NCI-H1694 treated with DMSO at 0.1 percent for 48 hours (cell line): ENCODE data around the gene MLC1.

ENCODE experiments used
- DNase-seq: peaks from one replicate; lab custom pipeline; 2025; lab: John Stamatoyannopoulos, UW

The MLC1 gene

DNA sequence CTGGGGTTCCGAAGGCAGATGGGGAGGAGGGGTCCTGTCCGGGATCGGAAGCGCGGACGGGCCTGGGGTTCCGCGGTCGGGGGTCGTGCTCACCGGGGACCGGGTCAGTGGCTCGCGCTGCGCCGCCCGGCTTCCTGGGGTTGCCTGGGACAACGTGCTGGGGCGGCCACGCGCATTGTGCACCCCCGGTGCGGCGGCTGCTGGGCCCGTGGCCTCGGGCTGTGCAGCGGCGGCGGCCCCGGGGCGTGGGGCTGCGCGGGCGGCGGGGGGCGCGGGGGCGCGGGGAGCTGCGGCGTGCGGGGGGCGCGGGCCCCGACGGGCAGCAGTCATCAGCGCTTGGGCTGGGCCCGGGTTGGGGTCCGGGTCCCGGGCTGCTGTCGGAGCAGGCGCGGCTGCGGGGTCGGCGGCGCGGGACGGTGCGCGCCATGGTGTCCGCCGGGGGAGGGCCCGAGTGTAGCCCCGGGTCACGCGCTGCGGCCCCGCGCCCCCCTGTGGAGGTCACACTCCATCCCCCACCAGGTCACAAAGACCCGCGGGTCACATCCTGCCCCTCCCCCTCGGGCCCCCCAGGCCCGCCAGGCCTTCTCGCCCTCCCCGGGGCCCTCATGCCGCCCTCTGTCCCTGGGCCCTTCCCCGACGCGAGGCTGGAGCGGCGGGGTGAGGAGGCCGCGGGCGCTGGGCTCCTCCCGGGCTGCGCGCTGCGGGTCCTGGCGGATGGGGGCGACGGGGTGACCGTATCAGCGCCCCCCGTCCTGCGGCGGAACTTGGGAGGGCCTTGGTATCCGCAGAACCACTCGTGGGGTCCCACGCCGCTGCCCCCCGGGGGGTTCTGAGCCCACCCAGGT, 26.9 kb downstream of the MLC1 start, which contains the start of gene TTLL8:
Gene TTLL8, minus strand, starts transcription at position 238 of the 845 bp plus-strand sequence.
- no peak for DNase-seq

DNA sequence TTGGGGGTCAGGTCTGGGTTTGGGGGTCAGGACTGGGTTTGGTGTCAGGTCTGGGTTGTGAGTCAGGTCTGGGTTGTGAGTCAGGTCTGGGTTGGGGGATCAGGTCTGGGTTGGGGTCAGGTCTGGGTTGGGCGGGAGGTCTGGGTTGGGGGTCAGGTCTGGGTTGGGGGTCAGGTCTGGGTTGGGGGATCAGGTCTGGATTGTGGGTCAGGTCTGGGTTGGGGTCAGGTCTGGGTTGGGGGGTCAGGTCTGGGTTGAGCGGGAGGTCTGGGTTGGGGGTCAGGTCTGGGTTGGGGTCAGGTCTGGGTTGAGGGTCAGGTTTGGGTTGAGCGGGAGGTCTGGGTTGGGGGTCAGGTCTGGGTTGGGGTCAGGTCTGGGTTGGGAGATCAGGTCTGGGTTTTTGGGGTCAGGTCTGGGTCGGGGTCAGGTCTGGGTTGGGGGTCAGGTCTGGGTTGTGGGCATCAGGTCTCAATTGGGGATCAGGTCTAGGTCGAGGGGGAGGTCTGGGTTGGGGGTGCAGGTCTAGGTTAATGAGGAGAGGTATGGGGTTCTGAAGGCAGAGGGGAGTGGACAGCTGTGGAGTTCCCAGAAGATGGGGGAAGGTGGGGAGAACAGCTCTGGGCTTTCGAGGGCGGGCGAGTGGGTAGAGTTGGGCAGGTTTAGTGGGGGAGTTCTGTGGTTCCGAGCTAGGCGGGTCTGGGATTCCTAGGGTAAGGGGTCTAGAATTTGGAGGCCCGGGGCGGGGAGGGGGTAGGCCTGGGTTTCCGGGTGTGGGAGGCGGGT, 27.8 kb downstream of the MLC1 start:
- no peak for DNase-seq

DNA sequence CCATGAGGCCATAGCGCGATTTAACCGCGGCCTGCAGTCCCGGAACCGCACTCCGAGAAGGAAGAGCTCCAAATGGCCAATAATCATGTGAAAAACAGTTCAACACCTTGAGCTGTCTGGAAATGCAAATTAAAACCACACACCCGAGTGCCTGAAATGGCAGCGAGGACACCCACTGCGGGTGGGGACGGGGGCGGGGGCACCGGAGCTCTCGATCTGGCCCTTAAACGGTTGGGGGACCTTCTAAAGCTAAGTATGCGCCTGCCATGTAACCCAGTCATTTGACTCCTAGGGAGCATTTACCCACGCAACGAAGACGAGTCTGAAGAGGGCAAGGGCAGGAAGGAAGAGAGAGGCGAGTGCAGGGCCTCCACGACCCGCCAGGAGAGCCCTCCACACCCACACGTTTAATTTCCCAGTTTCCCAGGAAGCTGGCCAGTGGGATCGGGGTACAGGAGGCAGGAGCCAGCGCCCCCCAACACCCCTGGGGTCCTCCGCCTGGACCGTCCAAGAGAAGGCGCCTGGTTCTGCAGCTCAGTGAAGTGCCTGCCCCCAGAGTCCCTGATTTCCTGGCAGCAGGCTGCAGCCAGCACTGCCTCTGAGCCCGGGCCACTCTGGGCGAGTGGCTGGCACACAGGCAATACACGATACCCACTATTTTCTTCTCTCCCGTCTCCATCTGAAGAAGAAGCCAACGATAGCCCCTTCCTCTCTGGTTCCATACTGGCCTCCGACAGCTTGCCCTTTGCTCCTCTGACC, 28.8 kb downstream of the MLC1 start:
- no peak for DNase-seq

DNA sequence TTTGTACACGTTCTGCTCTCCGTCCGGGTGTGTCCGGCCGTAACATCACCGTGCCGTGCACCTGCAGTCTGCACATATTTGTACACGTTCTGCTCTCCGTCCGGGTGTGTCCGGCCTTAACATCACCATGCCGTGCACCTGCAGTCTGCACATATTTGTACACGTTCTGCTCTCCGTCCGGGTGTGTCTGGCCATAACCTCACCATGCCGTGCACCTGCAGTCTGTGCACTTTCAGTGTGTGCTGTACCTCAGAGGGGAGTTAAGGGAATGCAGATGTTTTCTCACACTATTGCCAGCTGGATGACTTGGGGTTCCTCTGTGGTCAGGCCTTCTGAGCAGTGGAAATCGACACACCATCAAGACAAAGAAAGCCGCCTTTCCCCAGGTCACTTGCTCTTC, 31.4 kb downstream of the MLC1 start:
- no peak for DNase-seq

DNA sequence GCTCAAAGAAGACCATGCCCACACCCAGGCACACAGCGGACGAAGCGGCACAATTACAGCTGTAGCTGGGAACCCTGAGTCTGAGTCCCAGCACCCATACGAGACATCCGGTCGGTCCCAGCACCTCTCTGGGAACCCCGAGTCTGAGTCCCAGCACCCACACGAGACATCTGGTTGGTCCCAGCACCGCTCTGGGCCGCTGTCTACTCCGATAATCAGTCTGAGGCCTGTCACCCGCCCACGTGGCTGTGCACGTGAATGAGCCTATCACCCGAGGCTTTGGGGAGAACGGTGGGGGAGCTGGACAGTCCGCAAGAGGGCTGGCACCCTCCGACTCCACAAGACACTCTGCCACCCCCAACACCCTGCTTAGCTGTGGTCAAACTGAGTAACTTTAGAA, 33.3 kb downstream of the MLC1 start:
- no peak for DNase-seq

DNA sequence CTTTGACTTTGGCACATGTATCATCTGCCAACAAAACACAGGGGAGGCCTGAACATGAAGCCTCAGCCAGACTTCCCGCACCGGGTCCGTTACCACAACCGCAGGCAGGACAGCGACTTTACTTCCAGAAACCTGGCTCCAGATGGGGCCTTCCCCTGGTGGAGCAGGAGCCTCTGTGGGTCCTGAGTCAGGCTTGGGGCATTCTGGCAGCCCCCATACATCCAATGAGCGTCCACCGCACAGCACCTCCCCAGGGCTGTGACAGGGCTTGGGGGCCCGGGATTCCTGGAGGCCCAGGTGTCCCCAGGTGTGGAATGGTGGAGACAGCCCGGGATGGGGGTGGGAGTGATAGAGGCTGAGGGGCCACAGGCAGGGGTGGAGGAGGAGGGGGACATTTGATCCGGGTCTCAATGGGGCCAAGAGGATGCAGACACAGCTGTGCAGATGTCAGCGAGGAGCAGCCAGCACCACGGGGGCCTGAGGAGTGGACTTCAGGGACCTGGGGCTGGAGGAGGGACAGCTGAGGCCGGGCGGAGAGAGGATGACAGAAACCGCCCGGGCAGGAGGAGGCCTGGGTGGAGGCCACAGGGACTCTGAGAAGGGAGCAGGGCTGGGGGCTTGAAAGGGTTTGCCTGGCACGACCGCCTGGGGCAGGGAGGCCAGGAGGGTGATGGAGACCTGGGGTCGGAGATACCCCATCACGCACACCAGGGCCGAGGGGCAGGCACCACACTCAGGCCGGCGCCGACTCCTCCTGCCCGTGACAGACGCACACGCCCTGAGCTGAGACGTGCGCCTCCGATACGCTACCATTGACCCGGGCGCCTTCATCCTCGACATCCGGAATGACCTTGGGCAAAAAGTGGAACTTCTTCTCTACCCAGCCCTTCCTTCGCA, 35.7 kb downstream of the MLC1 start:
- no peak for DNase-seq

DNA sequence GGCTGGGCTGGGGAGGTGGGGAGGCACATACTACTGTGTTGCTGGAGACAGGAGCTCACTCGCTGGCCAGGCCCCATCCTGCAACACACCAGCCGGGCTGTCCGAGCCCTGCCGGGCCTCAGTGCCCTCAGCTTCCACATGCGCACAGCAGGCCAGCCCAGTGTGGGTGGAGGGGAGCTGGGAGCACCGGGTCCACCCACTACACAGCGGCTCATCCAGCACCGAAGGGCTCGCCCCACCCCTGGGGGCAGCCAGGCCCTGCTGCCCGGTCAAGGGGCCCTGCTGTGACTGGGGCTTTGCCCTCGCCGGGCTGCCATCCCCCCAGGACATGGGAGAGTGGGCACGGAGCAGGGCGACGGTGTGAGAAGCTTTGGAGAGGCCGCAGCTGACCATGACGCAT, 36.4 kb downstream of the MLC1 start:
- DNase-seq = no peak

DNA sequence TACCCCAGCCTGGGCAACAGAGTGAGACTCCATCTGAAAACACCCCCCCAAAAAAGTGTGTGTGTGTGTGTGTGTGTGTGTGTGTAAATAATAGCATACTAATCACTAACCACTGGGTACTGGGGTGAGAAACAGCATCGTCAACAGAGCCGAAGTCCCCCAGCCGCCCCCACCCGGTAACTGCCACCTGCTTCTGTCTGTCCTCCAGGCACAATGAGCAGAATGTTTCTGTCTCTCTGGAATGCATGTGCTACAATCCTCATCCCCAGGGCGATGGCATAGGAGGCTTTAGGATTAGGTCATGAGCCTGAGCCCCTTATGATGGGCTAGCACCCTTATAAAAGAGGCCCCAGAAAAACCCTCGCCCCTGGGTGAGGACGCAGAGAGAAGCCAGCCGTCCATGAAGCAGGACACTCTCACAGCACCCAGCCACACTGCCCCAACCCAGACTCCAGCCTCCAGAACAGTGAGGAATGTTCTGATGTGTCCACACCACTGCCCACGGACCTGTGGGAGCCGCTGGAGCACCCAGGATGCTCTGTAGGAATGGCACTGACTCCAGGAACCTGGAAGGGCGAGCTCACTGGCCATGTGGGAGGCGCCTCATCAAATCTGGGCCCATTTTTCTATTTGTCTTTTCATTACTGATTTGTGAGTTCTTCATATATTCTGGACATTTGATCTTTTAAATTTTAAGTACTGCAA, 37.0 kb downstream of the MLC1 start:
- no peak for DNase-seq

DNA sequence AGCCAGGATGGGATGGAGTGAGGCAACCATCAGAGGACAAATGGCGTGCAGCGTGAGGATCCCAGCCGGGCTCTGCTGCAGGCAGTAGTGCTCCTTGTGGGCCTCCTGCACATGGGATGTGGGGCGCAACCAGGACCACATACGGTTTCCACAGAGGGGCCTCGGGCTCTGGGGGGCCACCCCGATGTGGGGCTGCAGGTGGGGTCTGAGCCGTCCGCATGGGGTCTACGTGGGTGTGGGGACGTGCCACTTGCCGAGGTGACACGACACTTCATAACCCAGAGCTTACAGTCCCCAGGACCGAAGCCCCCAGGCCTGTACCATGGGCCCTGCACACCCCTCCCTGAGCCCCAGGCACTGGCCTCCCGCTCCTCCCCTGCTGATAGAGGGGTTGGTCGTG, 37.9 kb downstream of the MLC1 start:
- DNase-seq = no peak

DNA sequence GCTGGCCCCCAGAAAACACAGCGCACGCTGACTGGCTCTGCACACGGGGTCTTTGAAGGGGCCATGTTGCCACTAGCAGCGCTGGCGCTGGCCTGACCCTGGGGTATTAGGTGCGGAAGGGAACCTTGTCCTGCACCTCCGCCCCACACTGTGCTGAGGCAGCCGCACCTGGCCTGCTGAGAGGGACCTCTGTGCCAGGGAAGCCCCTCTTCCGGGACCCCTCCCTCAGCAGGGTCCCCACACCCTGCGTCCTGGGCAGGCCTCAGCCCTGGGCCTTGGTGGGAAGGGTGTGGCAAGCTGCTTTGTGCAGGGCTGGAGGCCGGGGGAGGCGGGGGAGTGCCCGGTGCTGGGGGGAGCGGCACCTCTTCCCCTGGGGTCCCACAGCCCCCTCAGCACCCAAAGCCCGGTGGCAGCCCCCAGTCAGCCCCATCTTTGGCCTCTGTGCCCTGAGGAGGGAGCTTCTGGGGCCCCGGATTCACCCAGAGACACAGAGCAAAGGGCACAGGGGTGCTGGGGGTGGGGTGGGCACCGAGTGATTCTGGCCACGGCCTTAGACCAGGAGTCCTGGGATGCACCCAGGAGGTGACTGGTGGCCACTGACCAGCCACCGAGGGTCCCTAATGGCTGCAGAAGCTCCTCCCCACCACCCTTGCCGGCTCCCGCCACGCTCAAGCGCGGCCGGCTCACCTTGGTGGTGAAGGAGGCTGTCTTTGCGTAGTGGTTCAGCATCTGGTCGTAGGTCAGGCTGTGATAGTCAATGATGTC, 38.6 kb downstream of the MLC1 start:
- no peak for DNase-seq

DNA sequence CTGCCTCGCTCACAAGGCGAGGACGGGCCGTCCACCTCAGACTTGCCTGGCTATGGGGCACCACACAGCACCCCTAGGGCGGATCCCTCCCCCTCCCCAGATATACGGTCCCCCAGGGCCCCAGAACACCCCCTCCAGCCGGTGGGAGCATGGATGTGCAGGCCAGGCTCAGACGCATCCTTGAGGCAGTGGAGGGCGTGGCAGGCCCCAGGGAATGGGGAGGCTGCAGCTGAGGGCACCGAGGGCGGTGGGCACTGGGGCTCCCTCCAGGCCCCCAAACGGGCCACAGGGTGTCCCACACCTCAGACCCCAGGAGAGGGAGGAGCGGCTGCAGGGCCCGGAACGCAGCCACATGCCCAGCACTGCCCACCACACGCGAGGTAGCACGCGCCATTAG, 39.2 kb downstream of the MLC1 start:
- DNase-seq = no peak

DNA sequence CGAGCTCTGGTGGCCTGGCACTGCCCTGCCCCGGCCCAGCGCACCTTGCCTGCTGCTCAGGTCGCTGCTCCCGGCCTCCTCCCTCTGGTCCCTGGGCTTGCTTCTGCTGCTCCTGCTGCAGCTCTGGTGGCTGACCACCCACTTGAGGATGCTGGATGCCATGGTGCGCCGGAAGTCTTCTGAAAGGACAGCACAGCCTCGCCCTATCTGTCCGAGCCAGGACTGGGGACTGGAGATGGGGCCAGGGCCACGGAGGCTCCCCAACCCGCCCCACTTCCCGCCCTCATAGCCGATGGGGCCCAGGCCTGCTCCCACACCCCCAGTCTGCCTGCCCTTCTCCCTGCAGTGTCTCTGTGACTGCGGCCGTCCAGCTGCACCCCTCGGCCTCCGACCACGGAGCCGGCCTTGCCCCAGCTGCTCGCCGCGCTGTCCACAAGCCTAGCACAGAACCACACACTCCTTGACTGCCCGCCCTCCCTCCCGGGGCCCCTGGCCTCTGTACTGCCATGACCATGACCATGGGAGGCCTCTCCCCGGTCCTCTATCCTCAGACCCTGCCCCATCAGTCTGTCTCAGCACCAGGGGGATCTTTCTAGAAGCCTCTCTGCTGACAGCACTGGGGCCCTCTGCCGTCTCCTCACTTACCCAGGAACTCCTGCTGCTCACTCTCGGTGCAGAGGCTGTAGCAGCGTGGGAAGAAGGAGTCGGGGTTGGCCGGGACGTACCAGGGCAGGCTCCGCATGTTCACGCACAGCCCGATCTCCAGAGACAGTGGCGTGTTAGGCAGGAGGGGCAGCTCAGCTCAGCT, 39.8 kb downstream of the MLC1 start:
- no peak for DNase-seq

DNA sequence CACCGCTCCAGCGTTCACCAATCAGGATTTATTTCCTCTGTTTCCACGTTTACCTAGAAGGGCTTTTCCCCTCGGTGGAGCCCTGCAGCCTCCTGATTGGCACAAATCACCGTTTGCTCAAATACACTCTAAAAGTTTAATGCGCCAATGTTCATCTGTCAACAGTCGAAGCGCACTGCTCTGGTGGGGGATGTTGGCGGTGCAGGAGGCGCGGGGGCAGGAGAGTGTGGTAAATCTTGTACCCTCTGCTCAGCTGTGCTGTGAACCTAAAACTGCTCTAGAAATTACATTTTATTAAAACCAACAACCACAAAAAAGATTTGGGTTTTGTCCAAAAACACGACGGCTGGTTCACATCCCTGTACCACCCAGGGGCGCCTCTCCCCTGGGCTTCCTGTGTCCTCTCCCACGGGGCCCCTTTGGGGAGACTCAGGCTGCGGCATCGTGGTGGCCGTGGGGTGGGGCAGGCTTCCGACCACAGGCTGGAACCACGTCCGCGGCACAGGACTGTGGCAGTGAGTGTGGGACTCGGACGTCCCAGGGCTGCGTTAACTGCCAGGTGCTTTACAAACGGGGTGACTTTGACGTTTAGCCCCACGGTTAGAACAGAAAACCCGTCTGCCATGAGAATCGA, 40.6 kb downstream of the MLC1 start:
- no peak for DNase-seq

DNA sequence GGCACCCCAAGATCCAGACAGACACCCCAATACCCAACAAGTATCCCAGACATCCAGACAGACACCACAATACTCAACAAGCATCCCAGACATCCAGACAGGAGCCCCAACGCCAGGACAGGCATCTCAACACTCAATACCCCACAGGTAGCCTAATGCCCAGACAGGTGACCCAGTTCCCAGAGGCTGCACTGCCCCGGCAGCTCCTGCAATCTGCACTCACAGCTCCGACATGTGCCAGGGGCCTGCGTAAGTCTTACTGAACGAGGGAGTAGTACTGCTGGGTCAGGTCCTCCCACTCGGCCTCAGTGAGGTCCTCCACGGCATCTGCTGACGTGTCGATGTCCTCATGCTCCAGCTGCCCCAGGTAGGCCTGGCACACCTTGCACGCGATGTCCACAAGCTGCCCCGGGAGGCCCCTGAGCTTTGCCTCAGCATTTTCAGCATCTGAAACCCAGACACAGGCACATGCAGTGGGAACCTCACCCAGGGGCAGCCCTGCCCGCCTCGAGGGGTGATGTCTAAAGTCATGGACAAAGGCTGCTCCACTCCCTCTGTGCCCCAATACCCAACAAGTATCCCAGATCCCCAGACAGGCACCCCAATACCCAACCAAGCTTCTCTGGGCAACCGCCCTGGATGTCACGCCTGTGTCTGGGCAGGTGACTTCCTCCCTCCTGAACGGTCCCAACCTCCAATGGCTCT, 43.7 kb downstream of the MLC1 start:
- no peak for DNase-seq

DNA sequence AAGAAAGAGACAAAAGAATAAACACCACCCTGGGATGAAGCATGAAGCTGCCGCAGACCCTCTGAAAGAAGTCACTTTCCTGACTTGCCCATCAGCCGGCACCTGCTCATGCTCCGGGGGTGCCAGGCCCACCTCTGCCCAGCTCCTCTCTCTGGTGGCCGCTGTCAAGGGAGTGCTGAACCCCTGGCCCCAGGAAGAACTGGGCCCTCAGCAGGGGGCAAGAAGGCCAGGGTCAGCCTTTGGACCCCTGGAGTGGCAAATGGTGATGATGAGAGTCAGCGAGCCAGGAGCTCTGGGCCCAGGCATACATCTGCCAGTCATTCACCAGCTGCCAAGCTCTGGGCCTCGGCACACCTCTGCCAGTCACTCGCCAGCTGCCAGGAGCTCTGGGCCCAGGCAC, 44.5 kb downstream of the MLC1 start:
- DNase-seq = no peak

DNA sequence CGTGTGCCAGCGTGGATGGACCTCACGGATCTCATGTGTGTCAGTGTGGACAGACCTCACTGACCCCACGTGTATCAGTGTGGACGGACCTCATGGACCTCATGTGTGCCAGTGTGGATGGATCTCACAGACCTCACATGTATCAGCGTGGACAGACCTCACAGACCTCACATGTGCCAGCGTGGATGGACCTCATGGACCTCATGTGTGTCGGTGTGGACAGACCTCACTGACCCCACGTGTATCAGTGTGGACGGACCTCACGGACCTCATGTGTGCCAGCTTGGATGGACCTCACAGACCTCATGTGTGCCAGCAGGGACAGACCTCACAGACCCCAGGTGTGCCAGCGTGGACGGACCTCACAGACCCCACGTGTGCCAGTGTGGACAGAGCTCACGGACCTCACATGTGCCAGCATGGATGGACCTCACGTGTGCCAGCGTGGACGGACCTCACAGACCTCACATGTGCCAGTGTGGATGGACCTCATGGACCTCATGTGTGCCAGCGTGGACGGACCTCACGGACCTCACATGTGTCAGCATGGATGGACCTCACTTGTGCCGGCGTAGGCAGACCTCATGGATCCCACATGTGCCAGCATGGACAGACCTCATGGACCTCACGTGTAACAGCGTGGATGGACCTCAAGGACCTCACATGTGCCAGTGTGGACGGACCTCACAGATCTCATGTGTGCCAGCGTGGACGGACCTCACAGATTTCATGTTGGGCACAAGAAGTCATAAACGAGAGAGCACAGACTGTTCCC, 45.4 kb downstream of the MLC1 start:
- DNase-seq = no peak

DNA sequence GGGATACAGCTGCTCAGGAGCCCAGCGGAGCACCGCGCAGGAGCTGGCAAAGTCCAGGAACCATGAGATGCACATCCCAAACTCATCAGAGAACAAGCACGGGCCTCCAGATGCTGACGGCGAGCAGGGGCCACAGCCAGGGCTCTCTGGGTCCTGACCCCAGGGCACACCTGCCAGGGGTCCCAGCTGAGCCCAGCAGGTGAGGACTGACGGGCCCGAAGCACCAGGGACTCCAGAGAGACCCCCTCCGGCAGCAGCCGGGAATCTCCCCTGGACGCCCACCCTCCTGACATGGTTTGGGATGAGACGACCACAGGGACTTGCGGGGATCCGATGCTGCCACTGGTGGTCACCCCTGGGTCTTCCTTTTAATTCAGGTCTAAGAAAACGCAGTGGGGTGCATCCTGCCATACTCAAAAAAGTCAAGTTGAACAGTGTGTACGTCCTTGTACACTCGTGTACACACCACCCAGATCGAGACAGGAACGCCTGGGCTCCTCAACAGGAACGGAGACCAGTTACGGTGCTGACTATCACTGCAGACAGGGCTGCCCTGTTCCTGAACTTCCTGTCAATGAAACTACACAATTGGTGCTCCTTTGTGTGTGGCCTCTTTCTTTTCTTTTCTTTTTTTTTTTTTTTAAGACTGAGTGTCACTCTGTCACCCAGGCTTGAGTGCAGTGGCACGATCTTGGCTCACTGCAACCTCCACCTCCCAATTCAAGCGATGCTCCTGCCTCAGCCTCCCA, 49.1 kb downstream of the MLC1 start:
- no peak for DNase-seq
